ENCODE results near the gene C1orf50. TPM values are rescaled to one million over a fixed set of nuclear protein-coding genes. Genes with fewer than 3 reads are reported as not detected.
"Not testable (repeated sequence)": the region's sequence is repeated elsewhere in the genome, so short reads cannot be mapped to it uniquely, and the experiment has no call there.

C1orf50 gene
- total RNA-seq, 1 donor from 2014 or later, result 6.7 TPM

- no peak for DNase-seq (ENCODE audit: low spot score)
Observed at GRCh38 chr1:42801832-42802473, 34.9 kb downstream of the C1orf50 start.

- no peak for DNase-seq (ENCODE audit: low spot score)
Observed at GRCh38 chr1:42806171-42806570, 39.1 kb downstream of the C1orf50 start.

GRCh38 chr1:42806593-42806992 lies 39.5 kb downstream of the C1orf50 start:
- no peak for DNase-seq (ENCODE audit: low spot score)

- no peak for DNase-seq (ENCODE audit: low spot score)
Observed at GRCh38 chr1:42807056-42807668, 40.1 kb downstream of the C1orf50 start.

GRCh38 chr1:42814815-42815214 lies 47.8 kb downstream of the C1orf50 start:
- not testable (repeated sequence) for DNase-seq (ENCODE audit: low spot score)

GRCh38 chr1:42815941-42816584 lies 49.0 kb downstream of the C1orf50 start:
- no peak for DNase-seq (ENCODE audit: low spot score)

- DNase-seq (ENCODE audit: low spot score), result peak; percentile 95
Observed at GRCh38 chr1:42816585-42817439, 49.8 kb downstream of the C1orf50 start, which contains the start of the genes ERMAP and SVBP. ERMAP (plus strand) TSS chr1:42817122; CDS start chr1:42830449, 13,327 bp downstream. SVBP (minus strand) TSS chr1:42817397; CDS start chr1:42816544, 853 bp downstream.

- DNase-seq (ENCODE audit: low spot score), result no peak
Observed at GRCh38 chr1:42817440-42817767, 50.4 kb downstream of the C1orf50 start.

GRCh38 chr1:42817976-42818375 lies 50.9 kb downstream of the C1orf50 start:
- DNase-seq (ENCODE audit: low spot score), result no peak

GRCh38 chr1:42820813-42821212 lies 53.8 kb downstream of the C1orf50 start:
- DNase-seq (ENCODE audit: low spot score), result no peak

- no peak for DNase-seq (ENCODE audit: low spot score)
Observed at GRCh38 chr1:42821690-42822089, 54.6 kb downstream of the C1orf50 start.

GRCh38 chr1:42822800-42823392 lies 55.8 kb downstream of the C1orf50 start:
- no peak for DNase-seq (ENCODE audit: low spot score)

- no peak for DNase-seq (ENCODE audit: low spot score)
Observed at GRCh38 chr1:42824481-42825035, 57.5 kb downstream of the C1orf50 start.

- no peak for DNase-seq (ENCODE audit: low spot score)
Observed at GRCh38 chr1:42825036-42825851, 58.2 kb downstream of the C1orf50 start.

Other genes with a start within 250 kb of the C1orf50 start
- 25.4 TPM for gene PPIH, start 108.8 kb upstream of the C1orf50 start, total RNA-seq
- 408 TPM for gene YBX1, start 84.8 kb upstream of the C1orf50 start, total RNA-seq
- 0.06 TPM for gene CLDN19, start 27.0 kb upstream of the C1orf50 start, total RNA-seq
- 41.9 TPM for gene P3H1, start 221 bp upstream of the C1orf50 start, total RNA-seq
- 0.06 TPM for gene TMEM269, start 17.7 kb downstream of the C1orf50 start, total RNA-seq
- 16.6 TPM for gene ERMAP, start 49.9 kb downstream of the C1orf50 start, total RNA-seq
- gene SVBP, start 50.1 kb downstream of the C1orf50 start, total RNA-seq, result 17.8 TPM
- gene ZNF691, start 79.4 kb downstream of the C1orf50 start, total RNA-seq, result 10.6 TPM
- 142 TPM for gene SLC2A1, start 191.6 kb downstream of the C1orf50 start, total RNA-seq